ENCODE measurements around the gene FFAR1. TPM values are rescaled to one million over a fixed set of nuclear protein-coding genes. Genes with fewer than 3 reads are reported as not detected.

FFAR1 gene
- total RNA-seq, 4 donors from 2014 or later, result not detected

DNA sequence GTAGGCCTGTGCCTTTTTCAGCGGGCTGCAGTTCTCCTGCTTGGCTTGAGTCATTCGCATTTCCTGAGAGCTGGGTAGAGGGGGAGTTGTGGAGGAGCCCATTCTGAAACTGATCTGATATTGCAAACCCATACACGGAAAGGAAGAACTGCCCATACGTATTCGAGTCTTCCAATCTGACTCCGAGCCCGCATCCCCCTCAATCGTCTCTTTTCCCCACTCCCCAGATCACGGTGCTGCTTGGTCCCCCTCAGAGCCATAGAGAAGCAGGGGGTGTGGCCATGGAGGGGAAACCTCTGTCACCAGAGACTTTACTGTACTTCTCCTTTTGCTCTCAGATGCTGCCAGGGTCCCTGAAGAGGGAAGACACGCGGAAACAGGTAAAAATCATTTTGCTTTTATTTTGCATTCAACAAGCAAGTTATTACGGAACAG, 18.8 kb upstream of the FFAR1 start, which contains the start of gene CD22:
CD22 (plus strand) TSS at position 337 of the 435 bp plus-strand sequence. CDS start 2,854 bp downstream, outside the sequence.
- ATAC-seq, result no peak
- no peaks in the 10 kb centered on the region for H3K9me3 ChIP-seq
- peaks cover 63% of the 10 kb centered on the region for H3K27me3 ChIP-seq
- no peak within 1 kb of the TSS for H3K27ac ChIP-seq
- WGBS, 2 donors (ENCODE audit: low coverage in 1 of 2), result 59 to 75% methylated on average over 7 to 12 of the region's 12 CpGs
- no peaks in the 10 kb centered on the region for H3K36me3 ChIP-seq
- H3K4me3 ChIP-seq, result no peak within 1 kb of the TSS
- TF ChIP-seq EP300 (IDR thresholded peaks at IDR 0.05) (no peak), POLR2A (IDR thresholded peaks at IDR 0.05) (no peak), POLR2AphosphoS5 (IDR thresholded peaks at IDR 0.05) (no peak)
- TF ChIP-seq, protein P1, sequence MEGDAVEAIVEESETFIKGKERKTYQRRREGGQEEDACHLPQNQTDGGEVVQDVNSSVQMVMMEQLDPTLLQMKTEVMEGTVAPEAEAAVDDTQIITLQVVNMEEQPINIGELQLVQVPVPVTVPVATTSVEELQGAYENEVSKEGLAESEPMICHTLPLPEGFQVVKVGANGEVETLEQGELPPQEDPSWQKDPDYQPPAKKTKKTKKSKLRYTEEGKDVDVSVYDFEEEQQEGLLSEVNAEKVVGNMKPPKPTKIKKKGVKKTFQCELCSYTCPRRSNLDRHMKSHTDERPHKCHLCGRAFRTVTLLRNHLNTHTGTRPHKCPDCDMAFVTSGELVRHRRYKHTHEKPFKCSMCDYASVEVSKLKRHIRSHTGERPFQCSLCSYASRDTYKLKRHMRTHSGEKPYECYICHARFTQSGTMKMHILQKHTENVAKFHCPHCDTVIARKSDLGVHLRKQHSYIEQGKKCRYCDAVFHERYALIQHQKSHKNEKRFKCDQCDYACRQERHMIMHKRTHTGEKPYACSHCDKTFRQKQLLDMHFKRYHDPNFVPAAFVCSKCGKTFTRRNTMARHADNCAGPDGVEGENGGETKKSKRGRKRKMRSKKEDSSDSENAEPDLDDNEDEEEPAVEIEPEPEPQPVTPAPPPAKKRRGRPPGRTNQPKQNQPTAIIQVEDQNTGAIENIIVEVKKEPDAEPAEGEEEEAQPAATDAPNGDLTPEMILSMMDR (IDR thresholded peaks at IDR 0.05), result no peak
- no peaks in the 10 kb centered on the region for H3K4me1 ChIP-seq

DNA sequence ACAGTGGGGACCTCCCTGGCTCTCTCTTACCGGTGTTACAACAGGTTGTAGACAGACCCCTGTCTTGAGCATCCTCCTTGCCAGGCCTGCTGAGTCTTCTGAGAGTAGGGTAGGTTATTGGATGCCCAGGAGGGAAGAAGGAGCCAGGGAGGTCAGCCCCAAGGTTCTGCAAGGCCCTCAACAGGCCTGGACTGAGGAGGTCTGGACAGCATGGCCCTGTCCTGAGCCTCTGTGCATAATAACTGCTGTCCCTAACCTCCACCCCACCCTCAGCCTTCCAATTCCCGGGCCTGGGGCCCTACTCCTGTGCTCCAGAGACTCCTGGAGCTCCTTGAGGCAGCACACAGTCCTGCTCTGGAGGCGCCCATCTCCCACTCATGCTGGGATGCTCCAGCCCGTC, 18.4 kb upstream of the FFAR1 start:
- no peaks in the 10 kb centered on the region for H3K36me3 ChIP-seq
- no peaks in the 10 kb centered on the region for H3K4me1 ChIP-seq
- H3K27ac ChIP-seq, result no peak overlapping the region
- no peak for ATAC-seq
- TF ChIP-seq POLR2A (IDR thresholded peaks at IDR 0.05) (no peak), POLR2AphosphoS5 (IDR thresholded peaks at IDR 0.05) (no peak), EP300 (IDR thresholded peaks at IDR 0.05) (no peak)
- TF ChIP-seq, protein P1 (IDR thresholded peaks at IDR 0.05), result no peak
- no peaks in the 10 kb centered on the region for H3K9me3 ChIP-seq
- H3K27me3 ChIP-seq, result peaks cover 66% of the 10 kb centered on the region
- H3K4me3 ChIP-seq, result no peak overlapping the region
- WGBS, 2 donors (ENCODE audit: low coverage in 1 of 2), result 75% methylated on average over 1 of the region's 4 CpGs; no CpG with 5 or more reads in 1 of the 2 donors

DNA sequence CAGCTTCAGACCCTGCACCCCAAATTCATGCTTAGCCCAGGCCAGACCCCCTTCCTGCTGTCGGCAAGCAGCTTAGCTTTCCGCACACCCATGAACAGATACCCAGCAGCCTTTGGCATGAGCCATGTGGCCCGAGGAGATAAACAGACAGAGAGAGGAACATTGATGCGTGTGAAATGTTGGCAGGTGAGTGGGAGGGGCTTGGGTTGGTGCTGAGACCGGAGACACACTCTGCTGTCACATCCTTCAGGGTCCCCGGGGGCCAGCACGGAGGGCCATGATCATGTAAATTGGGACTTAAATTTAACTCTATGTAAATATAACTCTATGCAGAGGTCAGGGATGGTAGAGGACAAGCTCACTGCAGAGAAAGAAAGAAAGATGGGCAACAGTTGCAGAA, 17.2 kb upstream of the FFAR1 start:
- WGBS, 2 donors (ENCODE audit: low coverage in 1 of 2), result 39 to 71% methylated on average over 4 to 7 of the region's 7 CpGs
- no peak for ATAC-seq
- H3K27me3 ChIP-seq, result peaks cover 73% of the 10 kb centered on the region

DNA sequence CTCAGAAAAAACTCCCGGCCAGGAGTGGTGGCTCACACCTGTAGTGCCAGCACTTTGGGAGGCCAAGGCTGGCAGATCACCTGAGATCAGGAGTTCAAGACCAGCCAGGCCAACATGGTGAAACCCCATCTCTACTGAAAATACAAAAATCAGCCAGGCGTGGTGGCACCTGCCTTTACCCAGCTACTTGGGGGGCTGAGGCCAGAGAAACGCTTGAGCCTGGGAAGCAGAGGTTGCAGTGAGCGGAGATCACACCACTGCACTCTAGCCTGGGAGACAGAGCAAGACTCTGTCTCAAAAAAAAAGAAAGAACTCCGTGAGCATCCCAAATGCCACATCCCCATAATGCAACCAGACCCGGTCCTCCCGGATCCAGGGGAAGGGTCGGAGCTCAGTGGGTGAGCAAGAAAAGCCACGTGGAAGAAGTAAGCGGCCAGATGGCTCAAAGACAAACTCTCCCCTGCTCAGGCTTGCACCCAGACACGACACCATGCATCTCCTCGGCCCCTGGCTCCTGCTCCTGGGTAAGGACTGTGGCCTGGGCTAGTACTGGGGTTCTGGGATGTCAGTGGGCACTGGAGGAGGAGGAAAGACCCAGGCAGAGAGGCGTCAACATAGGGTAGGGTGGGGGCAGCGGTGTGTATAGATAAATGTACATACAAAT, 16.0 kb upstream of the FFAR1 start:
- Histone ChIP-seq H3K4me3 (no peak overlapping the region), H3K27ac (no peak overlapping the region), H3K9me3 (no peaks in the 10 kb centered on the region), H3K4me1 (no peaks in the 10 kb centered on the region), H3K27me3 (peaks cover 80% of the 10 kb centered on the region), H3K36me3 (no peaks in the 10 kb centered on the region)
- ATAC-seq, result no peak
- no peak for TF ChIP-seq EP300 (IDR thresholded peaks at IDR 0.05)
- 74 to 82% methylated on average over 6 to 7 of the region's 14 CpGs for WGBS, 2 donors (ENCODE audit: low coverage in 1 of 2)

More for the DNA sequence above, 17.2 kb upstream of the FFAR1 start:
- Histone ChIP-seq H3K36me3 (no peaks in the 10 kb centered on the region), H3K27ac (no peak overlapping the region), H3K9me3 (no peaks in the 10 kb centered on the region), H3K4me3 (no peak overlapping the region), H3K4me1 (no peaks in the 10 kb centered on the region)
- TF ChIP-seq, protein P1 (IDR thresholded peaks at IDR 0.05), result no peak
- TF ChIP-seq POLR2AphosphoS5 (IDR thresholded peaks at IDR 0.05), result no peak
- TF ChIP-seq POLR2A (IDR thresholded peaks at IDR 0.05), result no peak
- no peak for TF ChIP-seq EP300 (IDR thresholded peaks at IDR 0.05)

DNA sequence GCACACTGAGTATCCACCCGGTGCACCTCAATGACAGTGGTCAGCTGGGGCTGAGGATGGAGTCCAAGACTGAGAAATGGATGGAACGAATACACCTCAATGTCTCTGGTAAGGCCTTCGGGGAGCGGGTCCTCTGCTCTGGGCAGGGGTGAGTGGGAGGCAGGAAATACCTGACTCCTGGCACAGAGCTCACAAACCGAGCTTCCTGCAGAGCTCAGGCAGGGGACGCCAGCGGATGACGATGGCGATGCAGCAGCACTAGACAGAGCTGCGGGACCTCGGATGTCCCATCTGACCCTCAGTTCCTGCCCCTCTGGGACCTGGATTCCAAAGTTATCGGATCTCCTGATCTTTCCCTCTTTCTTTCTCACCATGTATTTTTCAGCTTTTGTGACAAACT, 14.9 kb upstream of the FFAR1 start:
- 38 to 48% methylated on average over 11 to 12 of the region's 12 CpGs for WGBS, 2 donors (ENCODE audit: low coverage in 1 of 2)
- ATAC-seq, result no peak
- H3K4me1 ChIP-seq, result no peaks in the 10 kb centered on the region
- H3K9me3 ChIP-seq, result no peaks in the 10 kb centered on the region
- TF ChIP-seq POLR2A (IDR thresholded peaks at IDR 0.05) (no peak), EP300 (IDR thresholded peaks at IDR 0.05) (no peak), POLR2AphosphoS5 (IDR thresholded peaks at IDR 0.05) (no peak)
- TF ChIP-seq, protein P1 (IDR thresholded peaks at IDR 0.05), result no peak
- no peak overlapping the region for H3K27ac ChIP-seq
- peaks cover 81% of the 10 kb centered on the region for H3K27me3 ChIP-seq
- H3K36me3 ChIP-seq, result no peaks in the 10 kb centered on the region
- no peak overlapping the region for H3K4me3 ChIP-seq

Data from gastroesophageal sphincter (tissue), 4 donors.